Nephron progenitor cell (in vitro differentiated cells): Measurements from ENCODE around the gene FAM163B.

ENCODE experiments used
- DNase-seq: peaks from one replicate; pipeline ENCODE4 v3.0.0; 2021
- H3K27ac Mint-ChIP-seq: 2 replicates; pipeline ENCODE4 v1.8.0; 2021; ENCODE audit warnings: mild to moderate bottlenecking, moderate library complexity, mixed read lengths
- H3K27me3 Mint-ChIP-seq: 2 replicates; pipeline ENCODE4 v1.8.0; 2021; ENCODE audit warnings: mild to moderate bottlenecking, low read depth, mixed read lengths; ENCODE audit not compliant: poor library complexity
- H3K36me3 Mint-ChIP-seq: 2 replicates; pipeline ENCODE4 v1.8.0; 2021; ENCODE audit warnings: low read depth, mixed read lengths
- H3K4me1 Mint-ChIP-seq: 2 replicates; pipeline ENCODE4 v1.8.0; 2021; ENCODE audit warnings: mixed read lengths
- H3K4me3 Mint-ChIP-seq: 2 replicates; pipeline ENCODE4 v1.8.0; 2021; ENCODE audit warnings: mild to moderate bottlenecking, moderate library complexity, mixed read lengths
- H3K9me3 Mint-ChIP-seq: 2 replicates; pipeline ENCODE4 v1.8.0; 2021; ENCODE audit warnings: mild to moderate bottlenecking, moderate library complexity, mixed read lengths
- TF ChIP-seq, protein P1 (sequence below): fragments of 200-600 bp; sonication (generic); IDR thresholded peaks from 2 replicates; pipeline ENCODE4 v1.5.0; 2021; ENCODE audit warnings: antibody characterized with exemption

The FAM163B gene

DNA sequence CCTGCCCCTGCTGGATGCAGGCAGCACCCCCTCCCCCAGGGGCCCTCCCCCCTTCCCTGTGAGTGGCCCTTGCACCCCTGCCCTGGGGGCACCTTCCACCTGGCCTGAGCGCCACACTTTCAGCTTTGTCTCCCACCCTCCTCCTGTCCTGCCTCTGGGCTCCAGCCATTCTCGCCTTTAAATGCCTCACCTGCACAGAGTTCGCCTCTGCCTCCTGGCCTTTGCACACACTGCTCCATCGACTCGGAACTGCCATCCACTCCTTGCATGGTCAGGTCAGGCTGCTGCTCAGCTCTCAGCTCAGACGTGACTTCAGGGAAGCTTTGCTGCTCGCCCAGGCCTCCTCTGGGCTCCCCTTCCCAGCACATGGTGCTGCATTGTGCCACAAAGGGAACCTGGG, 10.2 kb downstream of the FAM163B start:
- Mint-ChIP-seq H3K4me1 (peaks cover 17% of the 10 kb centered on the region), H3K27me3 (peaks cover under 1% of the 10 kb centered on the region), H3K27ac (no peak overlapping the region), H3K9me3 (peaks cover 32% of the 10 kb centered on the region), H3K36me3 (peaks cover 10% of the 10 kb centered on the region), H3K4me3 (no peak overlapping the region)
- TF ChIP-seq, protein P1, sequence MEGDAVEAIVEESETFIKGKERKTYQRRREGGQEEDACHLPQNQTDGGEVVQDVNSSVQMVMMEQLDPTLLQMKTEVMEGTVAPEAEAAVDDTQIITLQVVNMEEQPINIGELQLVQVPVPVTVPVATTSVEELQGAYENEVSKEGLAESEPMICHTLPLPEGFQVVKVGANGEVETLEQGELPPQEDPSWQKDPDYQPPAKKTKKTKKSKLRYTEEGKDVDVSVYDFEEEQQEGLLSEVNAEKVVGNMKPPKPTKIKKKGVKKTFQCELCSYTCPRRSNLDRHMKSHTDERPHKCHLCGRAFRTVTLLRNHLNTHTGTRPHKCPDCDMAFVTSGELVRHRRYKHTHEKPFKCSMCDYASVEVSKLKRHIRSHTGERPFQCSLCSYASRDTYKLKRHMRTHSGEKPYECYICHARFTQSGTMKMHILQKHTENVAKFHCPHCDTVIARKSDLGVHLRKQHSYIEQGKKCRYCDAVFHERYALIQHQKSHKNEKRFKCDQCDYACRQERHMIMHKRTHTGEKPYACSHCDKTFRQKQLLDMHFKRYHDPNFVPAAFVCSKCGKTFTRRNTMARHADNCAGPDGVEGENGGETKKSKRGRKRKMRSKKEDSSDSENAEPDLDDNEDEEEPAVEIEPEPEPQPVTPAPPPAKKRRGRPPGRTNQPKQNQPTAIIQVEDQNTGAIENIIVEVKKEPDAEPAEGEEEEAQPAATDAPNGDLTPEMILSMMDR, result no peak
- DNase-seq, result no peak

DNA sequence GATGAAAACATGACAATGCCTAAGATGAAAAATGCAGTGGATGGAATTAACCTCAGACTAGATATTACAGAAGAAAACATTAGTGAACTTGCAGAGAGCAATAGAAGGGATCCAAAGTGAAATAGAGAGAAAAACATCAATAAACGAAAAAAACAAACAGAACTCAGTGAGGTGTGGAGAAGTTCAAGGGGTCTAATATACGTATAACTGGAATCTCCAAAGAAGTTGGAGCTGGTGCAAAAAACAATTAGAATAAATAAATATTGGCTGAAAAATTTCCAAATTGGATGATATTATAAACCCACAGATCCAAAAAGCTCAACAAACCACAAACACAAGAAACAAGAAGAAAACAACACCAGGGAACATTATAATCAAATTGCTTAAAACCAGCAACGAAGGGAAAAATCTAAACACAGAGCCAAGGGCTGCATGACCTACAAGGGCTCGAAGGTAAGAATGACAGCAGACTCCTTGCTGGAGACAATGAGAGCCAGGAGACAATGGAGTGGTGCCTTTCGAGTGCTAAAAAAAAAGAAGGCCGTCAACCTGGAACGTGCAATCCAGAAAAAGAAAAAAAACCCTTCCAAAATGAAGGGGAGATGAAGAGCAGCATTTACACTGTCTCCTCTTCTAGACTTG, 11.8 kb downstream of the FAM163B start:
- H3K36me3 Mint-ChIP-seq, result peaks cover 10% of the 10 kb centered on the region
- H3K4me3 Mint-ChIP-seq, result no peak overlapping the region
- H3K9me3 Mint-ChIP-seq, result peaks cover 32% of the 10 kb centered on the region
- TF ChIP-seq, protein P1, result no peak
- H3K27me3 Mint-ChIP-seq, result peaks cover 5% of the 10 kb centered on the region
- no peak for DNase-seq
- H3K4me1 Mint-ChIP-seq, result peaks cover 14% of the 10 kb centered on the region
- H3K27ac Mint-ChIP-seq, result no peak overlapping the region

DNA sequence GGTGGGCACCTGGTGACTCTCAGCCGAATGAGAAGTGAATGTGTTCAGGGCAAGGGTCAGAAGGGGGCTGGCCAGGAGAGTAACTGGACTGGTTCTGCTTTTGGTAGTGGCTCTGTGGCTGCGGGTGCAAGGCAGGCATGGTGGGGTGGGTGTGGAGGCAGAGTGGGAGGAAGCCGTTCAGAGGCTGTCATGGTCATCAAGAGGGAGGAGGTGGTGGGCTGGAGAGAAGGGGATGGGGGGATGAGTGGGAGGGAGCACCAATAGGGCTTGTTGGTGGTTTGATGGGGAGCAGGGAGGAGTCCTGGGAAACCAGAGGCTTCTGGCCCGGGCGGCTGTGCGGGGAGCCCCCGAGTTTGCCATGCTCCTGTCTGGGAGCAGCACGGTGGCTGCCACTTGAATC, 13.3 kb downstream of the FAM163B start:
- peaks cover 3% of the 10 kb centered on the region for H3K4me1 Mint-ChIP-seq
- TF ChIP-seq, protein P1, result no peak
- no peak overlapping the region for H3K4me3 Mint-ChIP-seq
- H3K9me3 Mint-ChIP-seq, result peaks cover 32% of the 10 kb centered on the region
- no peak overlapping the region for H3K27ac Mint-ChIP-seq
- H3K36me3 Mint-ChIP-seq, result peaks cover 10% of the 10 kb centered on the region
- DNase-seq, result no peak
- peaks cover 5% of the 10 kb centered on the region for H3K27me3 Mint-ChIP-seq

DNA sequence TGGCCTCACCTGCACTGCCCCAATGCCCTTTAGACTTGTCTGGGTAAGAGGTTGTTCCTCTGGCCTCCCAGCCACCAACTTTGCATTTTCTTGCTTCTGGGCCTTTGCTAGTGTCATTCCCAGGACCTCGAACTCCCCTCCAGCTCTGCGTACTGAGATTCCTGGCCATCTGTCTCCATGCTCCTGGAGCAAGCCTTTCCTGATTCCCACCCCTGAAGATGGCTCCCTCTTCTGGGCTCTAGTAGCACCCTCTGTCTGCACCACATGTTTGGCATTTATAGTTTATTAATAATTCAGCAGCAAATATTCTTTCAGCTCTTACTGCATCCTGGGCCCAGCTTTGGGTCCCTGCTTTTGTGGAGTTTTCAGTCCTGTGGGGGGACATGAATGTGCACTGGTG, 14.9 kb downstream of the FAM163B start:
- Mint-ChIP-seq H3K27ac (no peak overlapping the region), H3K4me1 (no peaks in the 10 kb centered on the region), H3K27me3 (peaks cover 5% of the 10 kb centered on the region), H3K36me3 (peaks cover 10% of the 10 kb centered on the region), H3K9me3 (peaks cover 32% of the 10 kb centered on the region), H3K4me3 (no peak overlapping the region)
- TF ChIP-seq, protein P1, result no peak
- DNase-seq, result no peak

DNA sequence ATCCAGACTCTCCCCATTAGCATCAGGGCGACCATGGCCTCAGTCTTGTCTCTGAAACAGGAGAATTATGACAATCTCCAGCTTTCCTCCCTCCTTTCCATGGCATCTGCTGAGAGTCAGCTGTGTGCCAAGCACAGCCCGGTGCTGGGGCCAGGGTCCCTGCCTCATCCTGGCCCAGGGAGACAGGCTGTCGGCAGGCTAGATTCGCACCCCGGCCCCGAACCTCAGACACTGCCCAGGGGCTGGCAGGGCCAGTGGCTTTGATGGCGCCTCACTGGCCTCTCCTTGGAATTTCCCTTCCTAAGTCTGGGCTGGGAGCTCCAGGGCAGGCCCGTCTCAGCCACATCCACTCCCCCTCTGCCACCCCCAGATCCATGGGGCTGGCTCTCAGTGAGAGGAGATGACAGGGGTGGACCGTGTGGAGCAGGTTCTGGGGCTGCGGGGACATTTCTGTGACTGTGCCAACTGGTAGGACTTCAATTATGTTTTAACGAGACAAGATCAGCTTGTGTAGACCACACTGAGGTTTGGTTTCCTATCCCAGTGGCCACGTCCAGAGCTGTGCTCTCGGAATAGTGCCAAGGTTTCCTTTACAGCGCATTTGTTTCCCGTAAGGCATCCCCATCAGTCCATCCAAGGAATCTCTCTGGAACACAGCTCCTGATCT, 15.5 kb downstream of the FAM163B start:
- peaks cover 5% of the 10 kb centered on the region for H3K27me3 Mint-ChIP-seq
- TF ChIP-seq, protein P1, result no peak
- no peak overlapping the region for H3K27ac Mint-ChIP-seq
- H3K36me3 Mint-ChIP-seq, result peaks cover 10% of the 10 kb centered on the region
- no peak for DNase-seq
- H3K4me1 Mint-ChIP-seq, result no peaks in the 10 kb centered on the region
- peaks cover 32% of the 10 kb centered on the region for H3K9me3 Mint-ChIP-seq
- H3K4me3 Mint-ChIP-seq, result no peak overlapping the region
